OCI-LY1 (cell line): ENCODE measurements around the gene ACE.

Experiments
- H2AFZ ChIP-seq: fragments of 200-600 bp; sonication (generic), shearing (Covaris generic); 2 replicates; pipeline ENCODE4 v1.6.0; 2014; ENCODE audit warnings: antibody characterized with exemption, mild to moderate bottlenecking, low read length
- H3F3A ChIP-seq: fragments of 200-600 bp; sonication (generic), shearing (Covaris generic); 2 replicates; pipeline ENCODE4 v1.6.0; 2014; ENCODE audit warnings: mild to moderate bottlenecking, antibody characterized with exemption, low read length, moderate library complexity; ENCODE audit not compliant: insufficient read depth
- H3K27ac ChIP-seq: fragments of 200-600 bp; sonication (generic); 2 replicates; pipeline ENCODE4 v1.5.1; 2014; ENCODE audit warnings: low read length, mixed run types, mild to moderate bottlenecking, low read depth; ENCODE audit not compliant: poor library complexity, severe bottlenecking
- H3K27me3 ChIP-seq: fragments of 200-600 bp; sonication (generic); 2 replicates; pipeline ENCODE4 v1.6.0; 2014; ENCODE audit warnings: antibody characterized with exemption, mild to moderate bottlenecking, low read length, moderate library complexity; ENCODE audit not compliant: insufficient read depth
- H3K36me3 ChIP-seq: fragments of 200-600 bp; sonication (generic); 2 replicates; pipeline ENCODE4 v1.6.1; 2014; ENCODE audit warnings: mild to moderate bottlenecking, antibody characterized with exemption, low read length, moderate library complexity, mixed read lengths; ENCODE audit not compliant: insufficient read depth
- H3K4me1 ChIP-seq: fragments of 200-600 bp; sonication (generic); 2 replicates; pipeline ENCODE4 v1.5.1; 2014; ENCODE audit warnings: mild to moderate bottlenecking, low read length, moderate library complexity; ENCODE audit not compliant: insufficient read depth, severe bottlenecking
- H3K4me2 ChIP-seq: fragments of 200-600 bp; sonication (generic), shearing (Covaris generic); 2 replicates; pipeline ENCODE4 v1.6.1; 2014; ENCODE audit warnings: low read length
- H3K4me3 ChIP-seq: fragments of 200-600 bp; sonication (generic); 2 replicates; pipeline ENCODE4 v1.5.1; 2014; ENCODE audit warnings: low read length, low read depth, mild to moderate bottlenecking, mixed read lengths; ENCODE audit not compliant: poor library complexity, severe bottlenecking
- H3K79me2 ChIP-seq: fragments of 200-600 bp; shearing (Covaris generic); 2 replicates; pipeline ENCODE4 v1.6.1; 2016; ENCODE audit warnings: mixed run types, low read length, mixed read lengths; ENCODE audit not compliant: insufficient read depth
- H3K9ac ChIP-seq: fragments of 200-600 bp; sonication (generic), shearing (Covaris generic); 2 replicates; pipeline ENCODE4 v1.6.1; 2014; ENCODE audit warnings: mild to moderate bottlenecking, low read length, mixed read lengths
- H3K9me2 ChIP-seq: fragments of 200-600 bp; sonication (generic), shearing (Covaris generic); 2 replicates; pipeline ENCODE4 v1.6.1; 2014; ENCODE audit warnings: low read depth, mild to moderate bottlenecking, low read length, mixed read lengths
- H3K9me3 ChIP-seq: fragments of 200-600 bp; shearing (Covaris generic); 2 replicates; pipeline ENCODE4 v1.6.1; 2014; ENCODE audit warnings: low read length, mixed read lengths
- H4K20me1 ChIP-seq: fragments of 200-600 bp; sonication (generic), shearing (Covaris generic); 2 replicates; pipeline ENCODE4 v1.6.0; 2016; ENCODE audit warnings: mild to moderate bottlenecking, low read length; ENCODE audit not compliant: insufficient read depth
- EZH2 ChIP-seq: fragments of 200-600 bp; sonication (generic), shearing (Covaris generic); IDR thresholded peaks from 2 replicates; pipeline ENCODE4 v1.8.0; 2017; ENCODE audit warnings: borderline replicate concordance, mixed run types, mild to moderate bottlenecking, antibody characterized with exemption, low read length, moderate library complexity, mixed read lengths
- TF ChIP-seq, protein P1 (sequence below): fragments of 200-600 bp; sonication (generic), shearing (Covaris generic); IDR thresholded peaks from 2 replicates; pipeline ENCODE4 v1.5.1; 2017; ENCODE audit warnings: mild to moderate bottlenecking, antibody characterized with exemption, low read length, moderate library complexity, mixed read lengths

Gene ACE

DNA sequence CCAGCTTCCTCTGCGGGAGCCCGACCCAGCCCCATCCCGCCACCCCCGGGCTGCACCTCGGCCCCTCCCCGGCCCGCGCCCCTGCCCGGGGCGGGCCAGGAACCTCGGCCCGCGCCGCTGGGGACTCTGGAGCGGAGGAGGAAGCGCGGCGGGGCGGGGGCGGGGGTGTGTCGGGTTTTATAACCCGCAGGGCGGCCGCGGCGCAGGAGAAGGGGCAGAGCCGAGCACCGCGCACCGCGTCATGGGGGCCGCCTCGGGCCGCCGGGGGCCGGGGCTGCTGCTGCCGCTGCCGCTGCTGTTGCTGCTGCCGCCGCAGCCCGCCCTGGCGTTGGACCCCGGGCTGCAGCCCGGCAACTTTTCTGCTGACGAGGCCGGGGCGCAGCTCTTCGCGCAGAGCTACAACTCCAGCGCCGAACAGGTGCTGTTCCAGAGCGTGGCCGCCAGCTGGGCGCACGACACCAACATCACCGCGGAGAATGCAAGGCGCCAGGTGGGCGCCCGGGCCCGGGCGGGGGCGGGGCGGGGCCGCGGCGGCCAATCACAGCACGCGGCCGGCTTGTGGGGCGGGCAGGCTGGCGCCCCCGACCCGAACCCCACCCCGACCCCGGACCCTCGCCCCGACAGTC lies at the start of gene ACE:
TSS of gene ACE (plus strand) at position 208 of the 626 bp plus-strand sequence. CDS start at position 242, 34 bp downstream.
- H3K4me2 ChIP-seq = peak within 1 kb of the TSS; percentile 52
- H3F3A ChIP-seq = no peaks in the 10 kb centered on the region
- no peak within 1 kb of the TSS for H3K9ac ChIP-seq
- H3K9me2 ChIP-seq = no peaks in the 10 kb centered on the region
- no peaks in the 10 kb centered on the region for H4K20me1 ChIP-seq
- H3K9me3 ChIP-seq = no peaks in the 10 kb centered on the region
- H2AFZ ChIP-seq = no peak within 1 kb of the TSS
- no peak within 1 kb of the TSS for H3K27ac ChIP-seq
- H3K4me3 ChIP-seq = peak within 1 kb of the TSS; percentile 46
- TF ChIP-seq, protein P1, sequence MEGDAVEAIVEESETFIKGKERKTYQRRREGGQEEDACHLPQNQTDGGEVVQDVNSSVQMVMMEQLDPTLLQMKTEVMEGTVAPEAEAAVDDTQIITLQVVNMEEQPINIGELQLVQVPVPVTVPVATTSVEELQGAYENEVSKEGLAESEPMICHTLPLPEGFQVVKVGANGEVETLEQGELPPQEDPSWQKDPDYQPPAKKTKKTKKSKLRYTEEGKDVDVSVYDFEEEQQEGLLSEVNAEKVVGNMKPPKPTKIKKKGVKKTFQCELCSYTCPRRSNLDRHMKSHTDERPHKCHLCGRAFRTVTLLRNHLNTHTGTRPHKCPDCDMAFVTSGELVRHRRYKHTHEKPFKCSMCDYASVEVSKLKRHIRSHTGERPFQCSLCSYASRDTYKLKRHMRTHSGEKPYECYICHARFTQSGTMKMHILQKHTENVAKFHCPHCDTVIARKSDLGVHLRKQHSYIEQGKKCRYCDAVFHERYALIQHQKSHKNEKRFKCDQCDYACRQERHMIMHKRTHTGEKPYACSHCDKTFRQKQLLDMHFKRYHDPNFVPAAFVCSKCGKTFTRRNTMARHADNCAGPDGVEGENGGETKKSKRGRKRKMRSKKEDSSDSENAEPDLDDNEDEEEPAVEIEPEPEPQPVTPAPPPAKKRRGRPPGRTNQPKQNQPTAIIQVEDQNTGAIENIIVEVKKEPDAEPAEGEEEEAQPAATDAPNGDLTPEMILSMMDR = no peak
- TF ChIP-seq EZH2 = no peak
- H3K36me3 ChIP-seq = no peaks in the 10 kb centered on the region
- no peaks in the 10 kb centered on the region for H3K79me2 ChIP-seq
- H3K4me1 ChIP-seq = peaks cover 19% of the 10 kb centered on the region
- H3K27me3 ChIP-seq = peaks cover 15% of the 10 kb centered on the region; the same call in 1 of the 2 replicates

DNA sequence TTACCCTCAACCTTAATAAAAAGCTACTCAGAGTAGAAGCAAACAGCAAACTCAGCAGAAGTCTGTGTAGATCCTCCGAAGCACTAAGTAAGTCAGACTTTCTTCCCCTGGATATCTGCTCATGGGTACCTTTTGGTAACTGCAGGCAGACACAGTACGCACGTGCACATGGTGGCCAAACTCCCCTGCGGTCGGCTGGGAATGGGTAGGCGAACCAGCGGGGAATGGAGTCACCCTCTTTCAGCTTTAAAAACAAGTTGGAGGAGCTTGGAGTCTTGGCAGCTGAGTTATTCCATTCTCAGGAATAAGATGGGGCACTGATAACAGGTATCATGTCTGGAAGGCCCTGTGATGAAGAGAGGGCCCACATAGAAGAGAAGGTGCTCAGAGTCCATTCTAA lies 47.1 kb upstream of the ACE start:
- H3K27ac ChIP-seq = no peak overlapping the region
- H3K9me2 ChIP-seq = no peaks in the 10 kb centered on the region
- no peak overlapping the region for H3K4me3 ChIP-seq
- no peaks in the 10 kb centered on the region for H3K79me2 ChIP-seq
- H3K4me1 ChIP-seq = no peaks in the 10 kb centered on the region
- no peaks in the 10 kb centered on the region for H3F3A ChIP-seq
- H3K4me2 ChIP-seq = no peak overlapping the region
- H3K27me3 ChIP-seq = peaks cover 3% of the 10 kb centered on the region; the same call in 1 of the 2 replicates
- TF ChIP-seq, protein P1 = no peak
- TF ChIP-seq EZH2 = no peak
- H4K20me1 ChIP-seq = no peaks in the 10 kb centered on the region
- no peak overlapping the region for H2AFZ ChIP-seq
- H3K36me3 ChIP-seq = no peaks in the 10 kb centered on the region
- no peaks in the 10 kb centered on the region for H3K9me3 ChIP-seq
- H3K9ac ChIP-seq = no peak overlapping the region

DNA sequence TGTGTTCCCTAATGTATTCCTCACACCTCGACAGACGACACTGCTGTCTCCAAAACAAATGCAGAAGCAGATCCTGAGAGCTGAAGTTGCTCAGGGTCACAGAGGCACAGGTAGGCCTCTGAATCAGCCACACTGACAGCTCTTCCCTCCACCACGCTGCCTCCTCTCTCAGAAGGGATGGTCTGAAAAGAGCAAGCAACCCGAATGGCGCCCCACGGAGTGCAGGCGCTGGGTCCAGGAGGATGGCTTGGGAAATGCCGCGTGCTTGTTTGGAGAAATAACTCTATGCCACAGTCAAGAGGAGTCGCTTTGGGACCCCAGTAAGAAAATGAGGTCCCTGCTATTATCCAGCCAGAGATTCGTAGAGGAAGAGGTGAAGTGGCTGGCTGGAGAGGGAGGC lies 46.6 kb upstream of the ACE start:
- Histone ChIP-seq H3K9me2 (no peaks in the 10 kb centered on the region), H3K4me3 (no peak overlapping the region), H3K27me3 (peaks cover 3% of the 10 kb centered on the region; the same call in 1 of the 2 replicates), H3K9me3 (no peaks in the 10 kb centered on the region), H2AFZ (no peak overlapping the region), H4K20me1 (no peaks in the 10 kb centered on the region), H3K36me3 (no peaks in the 10 kb centered on the region), H3K27ac (no peak overlapping the region), H3K4me2 (no peak overlapping the region), H3F3A (no peaks in the 10 kb centered on the region), H3K9ac (no peak overlapping the region), H3K79me2 (no peaks in the 10 kb centered on the region), H3K4me1 (no peaks in the 10 kb centered on the region)
- TF ChIP-seq, protein P1 = no peak
- TF ChIP-seq EZH2 = no peak
